Activated CD4-positive, alpha-beta T cell treated with anti-CD3 and anti-CD28 coated beads for 4 hours (primary cell): Measurements from ENCODE around the gene BRD3.

Source experiments
- DNase-seq, 2 donors: peaks; one replicate each; pipeline ENCODE4 v3.0.0-alpha.2; 2020

BRD3 gene

GRCh38 chr9:134053941-134054761, 13.7 kb downstream of the BRD3 start:
- DNase-seq: no peak

- DNase-seq: no peak
Measured at GRCh38 chr9:134053401-134053871, 14.4 kb downstream of the BRD3 start.

GRCh38 chr9:134052941-134053340, 14.9 kb downstream of the BRD3 start:
- no peak for DNase-seq

GRCh38 chr9:134052491-134052890, 15.3 kb downstream of the BRD3 start:
- DNase-seq: no peak

GRCh38 chr9:134051319-134051718, 16.5 kb downstream of the BRD3 start:
- DNase-seq: no peak

- DNase-seq: no peak
Measured at GRCh38 chr9:134050726-134051125, 17.1 kb downstream of the BRD3 start.

- DNase-seq: no peak
Measured at GRCh38 chr9:134049772-134050588, 17.8 kb downstream of the BRD3 start.

GRCh38 chr9:134049236-134049635, 18.6 kb downstream of the BRD3 start:
- DNase-seq: no peak

GRCh38 chr9:134048582-134048968, 19.3 kb downstream of the BRD3 start:
- no peak for DNase-seq

- DNase-seq: no peak
Measured at GRCh38 chr9:134047868-134048581, 19.8 kb downstream of the BRD3 start.

GRCh38 chr9:134046894-134047681, 20.7 kb downstream of the BRD3 start:
- DNase-seq: no peak

- no peak for DNase-seq
Measured at GRCh38 chr9:134045841-134046544, 21.8 kb downstream of the BRD3 start.

GRCh38 chr9:134044944-134045343, 22.9 kb downstream of the BRD3 start:
- DNase-seq: no peak

GRCh38 chr9:134043531-134043988, 24.3 kb downstream of the BRD3 start:
- no peak for DNase-seq

- DNase-seq: no peak
Measured at GRCh38 chr9:134041649-134041962, 26.2 kb downstream of the BRD3 start.

GRCh38 chr9:134040781-134041648, 26.8 kb downstream of the BRD3 start:
- DNase-seq: no peak

- DNase-seq: no peak
Measured at GRCh38 chr9:134040176-134040565, 27.7 kb downstream of the BRD3 start.

- DNase-seq: no peak
Measured at GRCh38 chr9:134039386-134040175, 28.2 kb downstream of the BRD3 start.

- no peak for DNase-seq
Measured at GRCh38 chr9:134037641-134038040, 30.2 kb downstream of the BRD3 start.

- DNase-seq: no peak
Measured at GRCh38 chr9:134036130-134036529, 31.7 kb downstream of the BRD3 start.
